Erythroblast (primary cell): ENCODE data around the gene RARB.

Experiments
- GATA1 ChIP-seq: IDR thresholded peaks from 2 replicates; pipeline ENCODE4 v1.6.1; 2011; ENCODE audit warnings: low read depth, mild to moderate bottlenecking, control low read depth, low read length, moderate library complexity
- POLR2A ChIP-seq: IDR thresholded peaks from 2 replicates; pipeline ENCODE4 v1.6.1; 2011; ENCODE audit warnings: mild to moderate bottlenecking, low read length

- TF ChIP-seq POLR2A (no peak), GATA1 (no peak)
These were observed 158.1 kb downstream of the RARB start for GRCh38 chr3:25586167-25586505.
